HepG2 (cell line): Measurements from ENCODE around the gene RBBP8NL. TPM values are rescaled to one million over a fixed set of nuclear protein-coding genes. Genes with fewer than 3 reads are reported as not detected.

Source experiments
- AHR ChIP-seq: IDR thresholded peaks from 2 replicates; pipeline ENCODE4 v1.6.1; 2018; ENCODE audit warnings: missing genetic modification reagents, missing compliant biosample characterization
- EEA1 ChIP-seq: sonication (generic); formaldehyde crosslinking; IDR thresholded peaks from 2 replicates; pipeline ENCODE4 v1.5.1; 2020; ENCODE audit warnings: mild to moderate bottlenecking, missing genetic modification reagents, borderline replicate concordance
- GTF2F1 ChIP-seq: fragments of 150-350 bp; IDR thresholded peaks from 2 replicates; pipeline ENCODE4 v1.6.1; 2014; ENCODE audit warnings: low read length
- HHEX ChIP-seq: IDR thresholded peaks from 2 replicates; pipeline ENCODE4 v1.6.1; 2016; ENCODE audit warnings: control low read depth
- HNF4A ChIP-seq: sonication (generic); formaldehyde crosslinking; IDR thresholded peaks from 2 replicates; pipeline ENCODE4 v1.4.0; 2020; ENCODE audit warnings: missing genetic modification reagents
- ISX ChIP-seq: sonication (generic); formaldehyde crosslinking; conservative IDR thresholded peaks from 2 replicates; pipeline ENCODE4 v1.5.0; 2020; ENCODE audit warnings: missing genetic modification reagents
- NR2F1 ChIP-seq, 2 experiments: fragments of 450-650 bp in 1 of 2; formaldehyde crosslinking in 1 of 2; IDR thresholded peaks; 2 replicates each; pipeline versions ENCODE4 v1.5.0 to v1.6.1; 2016 to 2020; ENCODE audit warnings: mild to moderate bottlenecking in 1 of 2, missing compliant biosample characterization in 1 of 2, missing genetic modification reagents in 1 of 2, moderate library complexity in 1 of 2
- SRSF1 ChIP-seq: fragments of 200-400 bp; formaldehyde crosslinking; optimal IDR thresholded peaks from 2 replicates; pipeline ENCODE3; 2017; ENCODE audit warnings: mild to moderate bottlenecking, low read depth, low read length, moderate library complexity
- SSRP1 ChIP-seq: IDR thresholded peaks from 2 replicates; pipeline ENCODE4 v1.6.1; 2016; ENCODE audit warnings: control low read depth
- ZFP36 ChIP-seq: fragments of 150-350 bp; IDR thresholded peaks from 2 replicates; pipeline ENCODE4 v1.6.1; 2018; ENCODE audit warnings: borderline replicate concordance, low read length, low read depth; ENCODE audit not compliant: partially characterized antibody
- ZNF121 ChIP-seq: sonication (generic); formaldehyde crosslinking; IDR thresholded peaks from 2 replicates; pipeline ENCODE4 v1.5.0; 2020; ENCODE audit warnings: mild to moderate bottlenecking, missing genetic modification reagents
- ZNF3 ChIP-seq: IDR thresholded peaks from 2 replicates; pipeline ENCODE4 v1.7.0; 2017; ENCODE audit warnings: inconsistent platforms
- ZNF468 ChIP-seq: sonication (generic); formaldehyde crosslinking; IDR thresholded peaks from 2 replicates; pipeline ENCODE4 v1.8.0; 2022; ENCODE audit warnings: mild to moderate bottlenecking, moderate library complexity, missing genetic modification reagents
- ZNF564 ChIP-seq: sonication (generic); formaldehyde crosslinking; IDR thresholded peaks from 2 replicates; pipeline ENCODE4 v1.8.1; 2023; ENCODE audit warnings: mild to moderate bottlenecking, missing genetic modification reagents
- ZNF772 ChIP-seq: sonication (generic); formaldehyde crosslinking; IDR thresholded peaks from 2 replicates; pipeline ENCODE4 v1.5.0; 2020; ENCODE audit warnings: mild to moderate bottlenecking, missing genetic modification reagents
- polyA plus RNA-seq, 8 experiments: library from polyadenylated mRNA; depleted of rRNA in 3 of 8; stranded (reverse) in 7 of 8; unstranded in 1 of 8; fragments of >200 nt; fragmentation: Illumina TruSeq in 4 of 8; extraction: Trizol in 4 of 8; gene quantifications; 2 replicates each; pipeline versions ENCODE4 v1.2.1 to v1.2.3, GENCODE V29; 2011 to 2016; ENCODE audit warnings: low read depth in 4 of 8, missing spikeins in 1 of 8, mixed read lengths in 1 of 8; ENCODE audit not compliant: insufficient read depth in 1 of 8
- total RNA-seq, 5 experiments: library from RNA; depleted of rRNA; stranded (reverse); fragments of >200 nt; fragmentation: Illumina TruSeq; extraction: Trizol; gene quantifications; 2 replicates each; pipeline ENCODE4 v1.2.3, GENCODE V29; 2016; ENCODE audit warnings: low read depth in 1 of 5
- TF ChIP-seq, protein P1 (sequence below): sonication (generic); formaldehyde crosslinking; IDR thresholded peaks from 2 replicates; pipeline ENCODE4 v1.8.1; 2022; ENCODE audit warnings: low read depth, mild to moderate bottlenecking, missing genetic modification reagents
- TF ChIP-seq, protein P2 (sequence below): sonication (generic); formaldehyde crosslinking; IDR thresholded peaks from 2 replicates; pipeline ENCODE4 v1.4.0; 2020; ENCODE audit warnings: missing genetic modification reagents
- TF ChIP-seq, protein P3 (sequence below): sonication (generic); formaldehyde crosslinking; IDR thresholded peaks from 2 replicates; pipeline ENCODE4 v1.4.0; 2020; ENCODE audit warnings: missing genetic modification reagents
- TF ChIP-seq, protein P4 (sequence below): sonication (generic); formaldehyde crosslinking; IDR thresholded peaks from 2 replicates; pipeline ENCODE4 v1.4.0; 2020; ENCODE audit warnings: missing genetic modification reagents; ENCODE audit errors: not compliant biosample characterization

Gene RBBP8NL
- total and polyA plus RNA-seq, 2 of the 13 experiments (the other 11 are each of a cell fraction or from before 2014, with no cell fraction given) = 0.69 to 0.86 TPM

DNA sequence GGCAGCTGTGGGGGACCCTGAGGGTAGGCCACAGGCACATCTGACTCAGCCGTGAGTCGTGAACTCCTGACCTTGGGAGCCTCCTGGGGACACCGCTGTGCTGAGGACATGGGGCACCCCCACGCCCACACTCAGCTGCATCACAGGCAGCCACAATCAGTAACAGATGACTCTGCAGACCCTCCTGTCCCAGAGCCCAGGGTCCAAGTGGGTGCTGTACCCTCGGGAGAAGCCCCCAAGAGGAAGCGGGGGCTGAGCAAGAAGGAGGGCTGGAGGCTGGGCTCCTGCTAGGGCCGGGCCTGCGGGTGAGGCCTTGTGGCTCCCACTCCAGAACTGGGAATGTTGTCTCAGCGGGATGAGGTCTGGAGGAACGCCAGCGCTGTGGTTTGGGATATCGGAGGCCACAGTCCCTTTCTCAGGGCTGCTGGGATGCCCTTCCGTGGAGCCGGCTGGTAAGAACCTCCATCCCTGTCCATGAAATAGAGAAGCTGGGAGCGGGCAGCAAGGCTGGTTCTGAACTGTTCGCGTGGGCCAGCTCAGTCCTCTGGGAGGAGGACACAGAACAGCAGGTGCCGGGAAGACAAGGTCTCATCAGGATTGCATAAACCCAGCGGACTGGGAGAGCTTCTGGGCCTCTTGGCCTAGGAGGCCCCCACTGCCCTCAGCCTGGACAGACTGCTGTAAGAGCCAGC lies 57.1 kb downstream of the RBBP8NL start (continued):
- TF ChIP-seq, protein P1, sequence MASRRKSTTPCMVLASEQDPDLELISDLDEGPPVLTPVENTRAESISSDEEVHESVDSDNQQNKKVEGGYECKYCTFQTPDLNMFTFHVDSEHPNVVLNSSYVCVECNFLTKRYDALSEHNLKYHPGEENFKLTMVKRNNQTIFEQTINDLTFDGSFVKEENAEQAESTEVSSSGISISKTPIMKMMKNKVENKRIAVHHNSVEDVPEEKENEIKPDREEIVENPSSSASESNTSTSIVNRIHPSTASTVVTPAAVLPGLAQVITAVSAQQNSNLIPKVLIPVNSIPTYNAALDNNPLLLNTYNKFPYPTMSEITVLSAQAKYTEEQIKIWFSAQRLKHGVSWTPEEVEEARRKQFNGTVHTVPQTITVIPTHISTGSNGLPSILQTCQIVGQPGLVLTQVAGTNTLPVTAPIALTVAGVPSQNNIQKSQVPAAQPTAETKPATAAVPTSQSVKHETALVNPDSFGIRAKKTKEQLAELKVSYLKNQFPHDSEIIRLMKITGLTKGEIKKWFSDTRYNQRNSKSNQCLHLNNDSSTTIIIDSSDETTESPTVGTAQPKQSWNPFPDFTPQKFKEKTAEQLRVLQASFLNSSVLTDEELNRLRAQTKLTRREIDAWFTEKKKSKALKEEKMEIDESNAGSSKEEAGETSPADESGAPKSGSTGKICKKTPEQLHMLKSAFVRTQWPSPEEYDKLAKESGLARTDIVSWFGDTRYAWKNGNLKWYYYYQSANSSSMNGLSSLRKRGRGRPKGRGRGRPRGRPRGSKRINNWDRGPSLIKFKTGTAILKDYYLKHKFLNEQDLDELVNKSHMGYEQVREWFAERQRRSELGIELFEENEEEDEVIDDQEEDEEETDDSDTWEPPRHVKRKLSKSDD (CRISPR knock-in tag) = peak; percentile 59; the same call in 1 of the 2 replicates
- peak; percentile 74; the same call in 1 of the 2 replicates for TF ChIP-seq ISX (CRISPR knock-in tag)
- 0 out of 2 replicates have a peak, but pooled peaks have one; percentile 12 for TF ChIP-seq ZNF3 (CRISPR knock-in tag)
- TF ChIP-seq SSRP1 (CRISPR knock-in tag) = peak; percentile 80
- TF ChIP-seq HNF4A (CRISPR knock-in tag) = peak; percentile 46
- TF ChIP-seq HHEX (CRISPR knock-in tag) = 0 out of 2 replicates have a peak, but pooled peaks have one; percentile 21
- peak; percentile 46 to 83; a peak in 3 of 4 replicates for TF ChIP-seq NR2F1 (CRISPR knock-in tag; IDR thresholded peaks at IDR 0.05)
- no peak for TF ChIP-seq AHR (CRISPR knock-in tag)
- TF ChIP-seq, protein P2, sequence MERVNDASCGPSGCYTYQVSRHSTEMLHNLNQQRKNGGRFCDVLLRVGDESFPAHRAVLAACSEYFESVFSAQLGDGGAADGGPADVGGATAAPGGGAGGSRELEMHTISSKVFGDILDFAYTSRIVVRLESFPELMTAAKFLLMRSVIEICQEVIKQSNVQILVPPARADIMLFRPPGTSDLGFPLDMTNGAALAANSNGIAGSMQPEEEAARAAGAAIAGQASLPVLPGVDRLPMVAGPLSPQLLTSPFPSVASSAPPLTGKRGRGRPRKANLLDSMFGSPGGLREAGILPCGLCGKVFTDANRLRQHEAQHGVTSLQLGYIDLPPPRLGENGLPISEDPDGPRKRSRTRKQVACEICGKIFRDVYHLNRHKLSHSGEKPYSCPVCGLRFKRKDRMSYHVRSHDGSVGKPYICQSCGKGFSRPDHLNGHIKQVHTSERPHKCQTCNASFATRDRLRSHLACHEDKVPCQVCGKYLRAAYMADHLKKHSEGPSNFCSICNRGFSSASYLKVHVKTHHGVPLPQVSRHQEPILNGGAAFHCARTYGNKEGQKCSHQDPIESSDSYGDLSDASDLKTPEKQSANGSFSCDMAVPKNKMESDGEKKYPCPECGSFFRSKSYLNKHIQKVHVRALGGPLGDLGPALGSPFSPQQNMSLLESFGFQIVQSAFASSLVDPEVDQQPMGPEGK (CRISPR knock-in tag) = peak; percentile 52
- no peak for TF ChIP-seq GTF2F1
- TF ChIP-seq ZFP36 = no peak
- TF ChIP-seq, protein P3, sequence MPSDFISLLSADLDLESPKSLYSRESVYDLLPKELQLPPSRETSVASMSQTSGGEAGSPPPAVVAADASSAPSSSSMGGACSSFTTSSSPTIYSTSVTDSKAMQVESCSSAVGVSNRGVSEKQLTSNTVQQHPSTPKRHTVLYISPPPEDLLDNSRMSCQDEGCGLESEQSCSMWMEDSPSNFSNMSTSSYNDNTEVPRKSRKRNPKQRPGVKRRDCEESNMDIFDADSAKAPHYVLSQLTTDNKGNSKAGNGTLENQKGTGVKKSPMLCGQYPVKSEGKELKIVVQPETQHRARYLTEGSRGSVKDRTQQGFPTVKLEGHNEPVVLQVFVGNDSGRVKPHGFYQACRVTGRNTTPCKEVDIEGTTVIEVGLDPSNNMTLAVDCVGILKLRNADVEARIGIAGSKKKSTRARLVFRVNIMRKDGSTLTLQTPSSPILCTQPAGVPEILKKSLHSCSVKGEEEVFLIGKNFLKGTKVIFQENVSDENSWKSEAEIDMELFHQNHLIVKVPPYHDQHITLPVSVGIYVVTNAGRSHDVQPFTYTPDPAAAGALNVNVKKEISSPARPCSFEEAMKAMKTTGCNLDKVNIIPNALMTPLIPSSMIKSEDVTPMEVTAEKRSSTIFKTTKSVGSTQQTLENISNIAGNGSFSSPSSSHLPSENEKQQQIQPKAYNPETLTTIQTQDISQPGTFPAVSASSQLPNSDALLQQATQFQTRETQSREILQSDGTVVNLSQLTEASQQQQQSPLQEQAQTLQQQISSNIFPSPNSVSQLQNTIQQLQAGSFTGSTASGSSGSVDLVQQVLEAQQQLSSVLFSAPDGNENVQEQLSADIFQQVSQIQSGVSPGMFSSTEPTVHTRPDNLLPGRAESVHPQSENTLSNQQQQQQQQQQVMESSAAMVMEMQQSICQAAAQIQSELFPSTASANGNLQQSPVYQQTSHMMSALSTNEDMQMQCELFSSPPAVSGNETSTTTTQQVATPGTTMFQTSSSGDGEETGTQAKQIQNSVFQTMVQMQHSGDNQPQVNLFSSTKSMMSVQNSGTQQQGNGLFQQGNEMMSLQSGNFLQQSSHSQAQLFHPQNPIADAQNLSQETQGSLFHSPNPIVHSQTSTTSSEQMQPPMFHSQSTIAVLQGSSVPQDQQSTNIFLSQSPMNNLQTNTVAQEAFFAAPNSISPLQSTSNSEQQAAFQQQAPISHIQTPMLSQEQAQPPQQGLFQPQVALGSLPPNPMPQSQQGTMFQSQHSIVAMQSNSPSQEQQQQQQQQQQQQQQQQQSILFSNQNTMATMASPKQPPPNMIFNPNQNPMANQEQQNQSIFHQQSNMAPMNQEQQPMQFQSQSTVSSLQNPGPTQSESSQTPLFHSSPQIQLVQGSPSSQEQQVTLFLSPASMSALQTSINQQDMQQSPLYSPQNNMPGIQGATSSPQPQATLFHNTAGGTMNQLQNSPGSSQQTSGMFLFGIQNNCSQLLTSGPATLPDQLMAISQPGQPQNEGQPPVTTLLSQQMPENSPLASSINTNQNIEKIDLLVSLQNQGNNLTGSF (CRISPR knock-in tag) = peak; percentile 69; the same call in 1 of the 2 replicates
- TF ChIP-seq ZNF772 = peak; percentile 17
- TF ChIP-seq ZNF564 (CRISPR knock-in tag) = no peak
- TF ChIP-seq, protein P4, sequence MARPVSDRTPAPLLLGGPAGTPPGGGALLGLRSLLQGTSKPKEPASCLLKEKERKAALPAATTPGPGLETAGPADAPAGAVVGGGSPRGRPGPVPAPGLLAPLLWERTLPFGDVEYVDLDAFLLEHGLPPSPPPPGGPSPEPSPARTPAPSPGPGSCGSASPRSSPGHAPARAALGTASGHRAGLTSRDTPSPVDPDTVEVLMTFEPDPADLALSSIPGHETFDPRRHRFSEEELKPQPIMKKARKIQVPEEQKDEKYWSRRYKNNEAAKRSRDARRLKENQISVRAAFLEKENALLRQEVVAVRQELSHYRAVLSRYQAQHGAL (CRISPR knock-in tag) = peak; percentile 96
- 0 out of 2 replicates have a peak, but pooled peaks have one; percentile 60 for TF ChIP-seq ZNF468 (CRISPR knock-in tag)
- 0 out of 2 replicates have a peak, but pooled peaks have one; percentile 20 for TF ChIP-seq ZNF121 (CRISPR knock-in tag)
- peak; percentile 47; the same call in 1 of the 2 replicates for TF ChIP-seq EEA1 (CRISPR knock-in tag)
- peak; percentile 14 for TF ChIP-seq SRSF1
